Fibroblast of pulmonary artery (primary cell): Measurements from ENCODE around the gene SAMD4A.

Source experiments
- DNase-seq: peaks from one replicate; pipeline ENCODE4 v3.0.0-alpha.2; 2010; ENCODE audit warnings: low read depth
- H3K4me3 ChIP-seq: replicated peaks from 2 replicates; pipeline ENCODE4 v1.5.1; 2011; ENCODE audit warnings: low read depth, mild to moderate bottlenecking, control low read depth, low read length, moderate library complexity
- CTCF ChIP-seq: IDR thresholded peaks from 2 replicates; pipeline ENCODE4 v1.5.1; 2011; ENCODE audit warnings: mild to moderate bottlenecking, control low read depth, low read length, inconsistent platforms; ENCODE audit errors: missing control alignments

The SAMD4A gene

GRCh38 chr14:54675236-54676128, 108.6 kb downstream of the SAMD4A start:
- TF ChIP-seq CTCF: no peak
- DNase-seq: no peak
- H3K4me3 ChIP-seq: no peak overlapping the region

- peak; percentile 97 for DNase-seq
- TF ChIP-seq CTCF: no peak
- peak overlapping the region; percentile 6 for H3K4me3 ChIP-seq
Measured at GRCh38 chr14:54676812-54677708, 110.1 kb downstream of the SAMD4A start.

GRCh38 chr14:54680651-54681050, 113.7 kb downstream of the SAMD4A start:
- DNase-seq: peak; percentile 33
- no peak overlapping the region for H3K4me3 ChIP-seq

GRCh38 chr14:54681811-54682261, 114.9 kb downstream of the SAMD4A start:
- no peak overlapping the region for H3K4me3 ChIP-seq
- DNase-seq: peak; percentile 34
- TF ChIP-seq CTCF: no peak

More at GRCh38 chr14:54680651-54681050, 113.7 kb downstream of the SAMD4A start:
- TF ChIP-seq CTCF: no peak

GRCh38 chr14:54682578-54682977, 115.7 kb downstream of the SAMD4A start:
- H3K4me3 ChIP-seq: no peak overlapping the region
- TF ChIP-seq CTCF: no peak
- DNase-seq: peak; percentile 77

- peak; percentile 83 for DNase-seq
- peak overlapping the region; percentile 17 for H3K4me3 ChIP-seq
- no peak for TF ChIP-seq CTCF
Measured at GRCh38 chr14:54683882-54684794, 117.2 kb downstream of the SAMD4A start.
